ENCODE results near the gene SMC1B.

GRCh38 chr22:45324311-45324711, 89.1 kb downstream of the SMC1B start:
- TF ChIP-seq TAF1 (IDR thresholded peaks at IDR 0.05; ENCODE audit: borderline replicate concordance, insufficient read depth, low read length) (no peak), POLR2AphosphoS5 (IDR thresholded peaks at IDR 0.05; ENCODE audit: low read depth, low read length) (no peak), SIN3A (IDR thresholded peaks at IDR 0.05; ENCODE audit: borderline replicate concordance, insufficient read depth, low read length) (no peak)

All from PFSK-1 (cell line).